Non-pigmented ciliary epithelial cell (primary cell): ENCODE data around the gene HRCT1.
"Not testable (repeated sequence)": the region's sequence is repeated elsewhere in the genome, so short reads cannot be mapped to it uniquely, and the experiment has no call there.

Source experiments
- DNase-seq: peaks from one replicate; pipeline ENCODE4 v3.0.0-alpha.2; 2010; ENCODE audit warnings: low read depth

Gene HRCT1

DNA sequence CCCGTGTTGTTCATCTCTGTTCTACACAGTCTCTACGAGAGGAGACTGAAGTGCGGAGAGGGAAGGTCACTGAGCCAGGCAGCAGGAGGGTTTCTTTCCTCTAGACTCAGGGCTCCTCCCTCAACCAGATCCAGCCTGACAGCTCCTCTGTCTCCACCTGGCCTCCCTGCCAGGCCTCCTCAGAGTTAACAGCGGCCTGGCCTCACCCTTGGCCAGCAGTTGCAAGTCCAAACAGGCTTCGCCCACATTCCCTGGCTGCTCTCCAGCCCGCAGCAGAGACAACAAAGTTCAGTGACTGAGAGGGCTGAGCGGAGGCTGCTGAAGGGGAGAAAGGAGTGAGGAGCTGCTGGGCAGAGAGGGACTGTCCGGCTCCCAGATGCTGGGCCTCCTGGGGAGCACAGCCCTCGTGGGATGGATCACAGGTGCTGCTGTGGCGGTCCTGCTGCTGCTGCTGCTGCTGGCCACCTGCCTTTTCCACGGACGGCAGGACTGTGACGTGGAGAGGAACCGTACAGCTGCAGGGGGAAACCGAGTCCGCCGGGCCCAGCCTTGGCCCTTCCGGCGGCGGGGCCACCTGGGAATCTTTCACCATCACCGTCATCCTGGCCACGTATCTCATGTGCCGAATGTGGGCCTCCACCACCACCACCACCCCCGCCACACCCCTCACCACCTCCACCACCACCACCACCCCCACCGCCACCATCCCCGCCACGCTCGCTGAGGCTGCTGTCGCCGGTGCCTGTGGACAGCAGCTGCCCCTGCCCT is at the start of gene HRCT1:
Gene HRCT1, plus strand, starts transcription at position 291 of the 768 bp plus-strand sequence. Its CDS starts 86 bp downstream, at position 377.
- peak; percentile 85 for DNase-seq

DNA sequence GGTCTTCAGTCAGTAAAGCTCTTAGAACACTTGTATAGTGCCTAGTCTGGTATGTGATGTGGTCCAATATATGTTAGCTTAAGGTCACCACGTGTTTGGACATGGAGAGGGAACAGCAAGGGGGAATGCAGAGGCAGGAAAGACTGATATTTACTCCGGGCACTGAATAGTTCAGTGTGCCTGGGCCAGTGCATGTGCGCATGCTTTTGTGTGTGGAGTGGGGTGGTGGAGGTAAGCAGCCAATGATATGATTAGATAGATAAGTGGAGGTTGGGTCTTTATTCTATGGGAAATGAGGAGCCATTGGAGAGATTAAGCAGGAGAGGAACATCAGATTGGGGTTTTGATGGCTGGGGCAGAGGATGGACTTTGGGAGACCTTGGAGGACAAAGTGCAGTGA is 49.8 kb upstream of the HRCT1 start:
- no peak for DNase-seq

DNA sequence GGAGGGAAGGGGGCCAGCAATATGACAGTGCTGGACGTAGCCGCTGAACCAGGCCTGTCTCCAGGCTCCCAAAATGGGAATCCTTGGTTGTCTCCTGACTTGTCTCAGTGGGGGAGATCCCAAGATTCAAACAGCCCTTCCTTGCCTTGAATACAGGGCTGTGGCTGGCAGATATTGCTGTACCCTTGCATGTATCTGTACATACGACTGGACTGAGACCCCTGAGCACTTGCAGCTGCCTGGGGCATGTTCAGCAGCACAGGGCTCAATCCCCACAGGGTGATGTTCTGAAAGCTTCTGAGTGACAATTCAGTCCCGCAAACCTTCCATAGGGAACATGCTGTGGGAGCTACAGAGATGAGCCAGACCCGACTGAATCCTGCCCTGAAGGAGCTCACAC is 49.1 kb upstream of the HRCT1 start:
- no peak for DNase-seq

GRCh38 chr9:35858458-35858857 is 47.5 kb upstream of the HRCT1 start:
- no peak for DNase-seq

DNA sequence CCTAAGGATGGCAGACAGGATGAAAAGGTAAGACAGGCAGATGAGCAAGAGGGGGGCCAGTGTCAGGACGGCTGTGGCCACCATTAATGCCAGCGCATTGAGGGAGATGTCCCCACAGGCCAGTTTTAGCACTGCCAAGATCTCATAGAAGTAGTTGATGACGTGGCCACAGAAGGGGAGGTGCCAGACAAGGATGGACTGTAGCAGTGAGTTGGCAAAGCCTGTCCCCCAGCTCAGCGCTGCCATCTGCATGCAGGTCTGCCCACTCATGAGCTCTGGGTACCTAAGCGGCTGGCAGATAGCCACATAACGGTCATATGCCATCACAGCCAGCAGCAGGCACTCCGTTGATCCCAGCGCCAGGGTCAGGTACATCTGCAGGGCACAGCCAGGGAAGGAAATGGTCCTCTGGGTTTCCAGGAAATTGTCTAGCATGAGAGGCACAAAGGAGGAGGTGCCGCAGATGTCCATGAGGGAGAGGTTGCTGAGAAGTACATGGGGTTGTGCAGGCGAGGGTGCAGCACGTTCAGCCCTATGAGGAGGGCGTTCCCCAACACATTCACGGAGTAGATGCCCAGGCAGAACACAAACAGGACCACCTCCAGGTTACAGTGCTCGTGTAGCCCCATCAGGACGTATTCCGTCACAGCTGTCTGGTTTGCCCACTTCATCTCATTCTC is 46.6 kb upstream of the HRCT1 start:
- DNase-seq: no peak

- DNase-seq: no peak
These were observed 46.0 kb upstream of the HRCT1 start for GRCh38 chr9:35859990-35860339.

DNA sequence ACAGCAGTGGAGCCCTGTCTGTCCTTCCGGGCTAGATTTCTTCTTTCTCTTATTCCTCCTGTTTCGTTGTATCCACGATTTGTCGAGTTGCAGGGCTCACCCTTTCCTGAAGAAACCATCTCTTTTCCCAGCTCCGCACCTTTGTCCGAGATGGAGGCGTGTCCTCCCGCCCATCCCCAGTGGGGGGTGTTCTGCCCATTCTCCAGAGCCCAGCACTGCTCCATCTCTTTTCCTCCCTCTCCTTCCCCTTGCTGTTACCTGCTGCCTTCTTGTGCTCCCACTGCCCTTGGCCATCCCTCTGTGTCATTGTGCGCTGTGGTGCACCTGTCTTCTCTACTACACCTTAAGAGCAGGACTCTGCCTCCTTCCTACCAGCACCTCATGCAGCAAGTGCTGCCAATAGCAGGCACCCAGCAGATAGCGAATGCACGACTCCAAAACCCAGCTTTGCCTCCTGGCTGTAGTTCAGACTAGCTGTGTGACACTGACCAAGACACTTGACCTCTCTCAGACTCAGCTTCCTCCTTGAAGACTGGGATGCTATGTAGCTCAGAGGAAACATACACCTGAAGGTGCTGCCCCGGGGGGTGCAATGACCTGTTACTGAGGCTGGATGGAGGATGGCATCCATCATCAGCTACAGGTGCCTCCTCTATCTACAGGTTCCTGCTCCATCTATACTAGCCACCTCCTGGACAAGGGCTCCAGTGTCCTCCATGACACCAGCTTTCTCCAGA is 44.7 kb upstream of the HRCT1 start:
- no peak for DNase-seq

DNA sequence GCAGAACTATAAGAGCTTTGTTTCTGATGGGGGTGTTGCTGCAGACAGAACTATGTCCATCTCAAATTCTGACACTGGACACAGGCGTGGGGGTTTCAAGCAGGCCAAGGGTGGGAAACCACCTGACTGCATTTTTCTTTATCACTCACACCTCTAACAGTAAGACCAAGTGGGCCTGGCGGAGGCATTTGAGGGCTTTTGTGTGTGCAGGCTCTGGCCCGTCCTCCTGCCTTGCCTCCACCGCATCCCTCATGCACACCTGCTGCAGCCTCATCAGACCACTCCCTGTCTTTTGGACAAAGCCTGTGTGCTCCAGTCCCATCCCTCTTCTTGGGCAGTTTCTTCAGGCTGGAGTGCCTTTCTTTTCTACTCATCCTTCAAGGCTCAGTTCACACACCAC is 43.7 kb upstream of the HRCT1 start:
- DNase-seq: no peak

- DNase-seq: no peak
These were observed 42.4 kb upstream of the HRCT1 start for GRCh38 chr9:35863583-35863982.

GRCh38 chr9:35864695-35865255 is 41.2 kb upstream of the HRCT1 start:
- DNase-seq: no peak

- DNase-seq: no peak
These were observed 38.5 kb upstream of the HRCT1 start for GRCh38 chr9:35867538-35867937.

DNA sequence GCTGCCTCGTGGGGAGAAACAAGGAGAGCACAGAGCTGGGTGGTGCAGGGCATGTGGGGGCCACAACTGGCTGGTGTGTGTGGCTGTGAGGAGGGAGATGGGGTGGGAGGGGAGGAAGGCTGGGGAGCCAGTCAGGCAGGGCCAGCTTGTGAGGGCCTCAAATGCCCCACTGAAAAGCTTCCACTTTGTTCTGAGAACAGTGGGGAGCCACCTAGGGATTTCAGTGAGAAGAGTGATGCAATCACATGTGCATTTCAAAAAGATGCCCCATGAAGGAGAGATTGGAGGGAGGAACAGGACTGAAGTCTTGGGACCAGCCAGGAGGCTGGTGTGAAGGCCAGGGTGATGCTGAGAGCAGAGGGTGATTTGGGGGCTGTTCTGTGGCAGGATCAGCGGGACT is 37.1 kb upstream of the HRCT1 start:
- no peak for DNase-seq

- DNase-seq: no peak
These were observed 36.3 kb upstream of the HRCT1 start for GRCh38 chr9:35869621-35870216.

DNA sequence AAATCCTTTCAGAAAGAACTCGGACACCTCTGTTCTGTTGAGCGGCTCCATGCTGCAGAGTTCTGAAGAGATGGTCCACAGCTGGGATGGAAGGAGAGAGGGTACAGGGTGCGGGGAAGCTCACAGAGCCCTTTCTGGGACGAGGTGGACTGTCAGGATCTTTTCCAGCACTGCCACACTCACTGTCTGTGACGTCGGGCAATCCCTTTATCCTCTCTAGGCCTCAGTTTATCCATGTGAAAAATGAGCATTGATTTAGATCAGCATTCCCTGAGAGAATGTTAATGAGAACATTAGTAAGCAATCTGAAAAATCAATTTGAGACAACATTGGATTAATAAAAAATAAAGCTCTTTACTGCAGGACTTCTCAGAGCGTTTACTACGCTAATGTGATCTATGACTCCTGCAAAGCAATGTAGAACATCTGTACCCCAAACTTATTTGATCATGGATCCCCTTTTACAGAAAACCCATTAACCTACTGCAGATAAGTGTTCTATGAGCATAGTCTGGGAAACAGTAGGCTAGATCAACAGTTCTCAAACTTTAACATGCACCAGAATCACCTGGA is 35.6 kb upstream of the HRCT1 start, which contains the start of gene OR13J1:
Gene OR13J1, minus strand, starts transcription at position 51 of the 573 bp plus-strand sequence. Its CDS starts 0 bp downstream, at position 51.
- no peak for DNase-seq

DNA sequence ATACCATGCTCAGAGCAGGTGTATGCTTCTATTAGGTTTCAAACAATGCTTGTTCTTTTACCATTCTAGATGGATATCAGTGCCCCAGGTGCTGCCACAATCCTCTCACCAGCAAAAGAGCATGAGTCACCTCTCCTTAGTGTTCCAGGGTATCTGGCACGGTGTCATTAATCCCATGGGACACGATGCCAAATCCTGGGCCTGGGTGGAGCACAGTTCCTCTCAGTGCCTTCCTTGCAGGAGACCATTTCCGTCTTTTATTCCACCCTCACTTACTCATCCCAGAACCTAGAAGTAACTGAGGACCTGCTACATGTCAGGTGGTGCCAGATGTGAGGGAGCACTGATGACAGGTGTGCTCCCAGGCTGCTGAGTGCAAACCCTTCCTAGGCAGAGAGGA is 34.5 kb upstream of the HRCT1 start:
- no peak for DNase-seq

DNA sequence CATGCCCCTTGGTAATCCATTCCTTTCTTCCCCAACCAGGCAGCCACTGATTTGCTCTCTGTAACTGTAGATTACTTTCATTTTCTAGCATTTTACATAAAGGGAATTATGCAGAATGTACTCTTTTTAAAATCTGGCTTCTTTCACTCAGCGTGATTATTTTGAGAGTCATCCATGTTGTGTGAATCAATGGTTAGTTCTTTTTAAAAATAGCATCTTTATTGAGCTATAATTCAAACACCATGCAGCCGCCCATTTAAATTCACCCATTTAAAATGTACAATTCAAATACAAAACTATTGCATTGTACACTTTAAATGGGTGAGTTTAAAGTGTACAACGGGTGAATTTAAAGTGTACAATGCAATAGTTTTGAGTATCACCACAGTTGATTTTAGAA is 33.5 kb upstream of the HRCT1 start:
- DNase-seq: no peak

- DNase-seq: peak; percentile 19
These were observed 23.6 kb upstream of the HRCT1 start for GRCh38 chr9:35882263-35882848.

DNA sequence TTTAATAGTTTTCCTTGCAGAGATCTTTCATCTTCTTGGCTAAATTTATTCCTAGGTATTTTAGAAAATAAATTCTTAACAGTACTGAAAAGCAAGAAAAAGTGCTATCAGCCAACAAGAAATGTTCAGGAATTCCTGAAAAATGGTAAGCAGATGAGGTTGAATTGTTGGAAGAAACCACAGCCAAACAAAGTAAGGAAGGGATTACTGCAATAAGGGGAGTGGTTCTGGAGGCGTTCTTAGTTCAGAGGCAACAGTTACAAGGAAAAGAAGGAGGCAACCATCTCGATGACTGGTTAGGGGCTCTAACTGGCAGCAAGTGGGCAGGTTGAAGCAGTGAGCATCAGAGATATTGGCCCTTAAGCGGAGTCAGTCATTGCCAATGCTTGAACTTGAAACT is 23.0 kb upstream of the HRCT1 start:
- DNase-seq: no peak

- DNase-seq: not testable (repeated sequence)
These were observed 21.1 kb upstream of the HRCT1 start for GRCh38 chr9:35884908-35885307.

DNA sequence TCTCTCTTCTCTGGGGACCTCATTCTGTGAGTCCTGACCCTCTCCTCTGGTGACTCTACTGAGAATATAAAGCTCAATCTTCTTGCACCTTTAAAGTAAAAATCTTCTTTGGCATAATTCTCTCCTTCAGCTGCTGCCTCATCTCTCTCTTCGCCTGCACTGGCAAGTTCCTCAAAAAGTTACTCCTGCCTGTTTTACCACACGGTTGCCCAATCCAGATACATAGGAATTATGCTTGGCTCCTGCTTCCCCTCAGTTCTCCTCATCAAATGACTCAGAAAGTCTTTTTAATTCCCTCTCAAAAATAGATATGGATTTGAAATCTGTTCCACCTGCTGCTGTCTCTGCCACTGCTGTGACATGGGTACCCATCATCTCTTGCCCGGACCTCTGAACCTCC is 14.4 kb upstream of the HRCT1 start:
- no peak for DNase-seq

DNA sequence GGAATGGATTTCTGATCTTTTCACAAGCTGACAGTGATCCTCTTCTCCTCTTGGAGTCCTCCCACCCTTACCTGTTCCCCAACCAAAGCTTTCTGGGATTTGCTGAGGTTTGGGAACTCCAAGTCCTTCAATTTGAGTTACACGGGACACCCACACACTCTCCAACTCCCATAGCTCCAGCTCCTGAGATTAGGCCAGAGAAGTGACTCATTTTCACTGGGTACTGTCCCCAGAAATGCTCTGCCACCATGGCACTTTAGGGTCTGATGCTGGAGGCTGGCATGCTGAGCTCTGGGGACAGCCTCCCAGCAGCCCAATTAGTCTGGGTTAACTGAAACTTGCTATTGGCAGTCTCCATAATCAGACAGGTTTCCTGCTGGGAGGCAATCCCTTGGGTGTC is 14.0 kb upstream of the HRCT1 start:
- DNase-seq: no peak

DNA sequence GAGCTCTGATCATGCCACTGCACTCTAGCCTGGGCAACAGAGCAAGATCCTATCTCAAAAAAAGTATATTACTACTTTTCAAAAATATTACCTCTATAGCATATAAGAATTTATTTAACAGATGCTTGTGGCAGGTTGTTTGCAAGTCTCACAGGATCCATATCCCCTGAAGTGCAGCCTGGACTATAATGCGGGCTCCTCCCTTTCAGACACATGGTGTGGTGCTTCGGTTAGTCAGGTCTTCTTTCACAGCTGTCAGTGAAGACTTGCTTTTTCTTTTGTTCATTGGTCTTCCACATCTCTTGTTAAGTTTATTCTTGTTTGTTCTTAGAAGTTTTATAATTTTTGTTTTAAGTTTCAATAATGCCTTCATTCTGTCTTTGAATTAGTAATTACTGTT is 9.4 kb upstream of the HRCT1 start:
- no peak for DNase-seq
